Stimulated activated CD8-positive, alpha-beta memory T cell treated with anti-CD3 and anti-CD28 coated beads, Interleukin-4, amount 100 ng/mL, for 24 hours (primary cell): ENCODE results near the gene NELL1.

Source experiments
- DNase-seq: peaks from one replicate; pipeline ENCODE4 v3.0.0-alpha.2; 2020; ENCODE audit warnings: low read depth

The NELL1 gene

GRCh38 chr11:20875889-20876288 lies 206.5 kb downstream of the NELL1 start:
- DNase-seq, result no peak

DNA sequence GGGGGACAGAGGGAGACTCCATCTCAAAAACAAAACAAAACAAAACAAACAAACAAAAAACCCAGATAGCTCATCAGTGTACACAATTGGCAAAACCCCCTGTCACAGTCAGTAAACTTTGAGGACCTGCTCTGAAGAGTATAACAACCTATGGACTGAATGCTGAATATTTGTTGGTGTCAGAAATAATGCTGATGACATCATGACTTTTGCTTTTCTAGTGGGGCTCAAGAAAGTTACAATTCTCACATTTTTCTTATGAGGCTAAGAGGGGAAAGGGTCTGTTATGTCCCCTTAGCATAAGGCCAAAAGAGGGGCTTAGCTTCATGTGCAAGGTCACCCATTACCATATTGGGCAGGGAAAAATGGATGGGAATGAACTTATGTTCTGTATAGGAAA lies 207.4 kb downstream of the NELL1 start:
- no peak for DNase-seq

DNA sequence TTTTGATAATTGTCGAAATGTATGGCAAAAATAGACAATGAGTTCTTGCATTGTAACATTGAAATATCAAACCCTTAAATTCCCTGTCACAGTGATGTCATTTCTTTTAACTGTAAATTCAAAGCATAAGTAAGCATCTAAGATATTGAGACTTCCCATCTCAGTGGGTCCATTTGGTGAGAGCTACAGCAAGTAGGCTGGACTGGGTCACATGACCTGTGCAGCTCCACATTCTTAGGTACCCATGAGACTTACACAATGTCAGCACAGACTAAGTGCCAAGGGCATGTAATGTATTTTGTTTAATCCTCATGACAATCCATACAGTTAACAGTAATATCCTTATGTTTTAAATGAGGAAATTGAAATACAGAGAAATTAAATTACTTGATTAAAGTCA lies 210.7 kb downstream of the NELL1 start:
- no peak for DNase-seq

- no peak for DNase-seq
Observed at GRCh38 chr11:20881328-20882079, 212.1 kb downstream of the NELL1 start.

GRCh38 chr11:20887137-20887536 lies 217.8 kb downstream of the NELL1 start:
- DNase-seq, result no peak

GRCh38 chr11:20894296-20894695 lies 224.9 kb downstream of the NELL1 start:
- DNase-seq, result no peak

GRCh38 chr11:20909995-20910726 lies 240.8 kb downstream of the NELL1 start:
- DNase-seq, result no peak

DNA sequence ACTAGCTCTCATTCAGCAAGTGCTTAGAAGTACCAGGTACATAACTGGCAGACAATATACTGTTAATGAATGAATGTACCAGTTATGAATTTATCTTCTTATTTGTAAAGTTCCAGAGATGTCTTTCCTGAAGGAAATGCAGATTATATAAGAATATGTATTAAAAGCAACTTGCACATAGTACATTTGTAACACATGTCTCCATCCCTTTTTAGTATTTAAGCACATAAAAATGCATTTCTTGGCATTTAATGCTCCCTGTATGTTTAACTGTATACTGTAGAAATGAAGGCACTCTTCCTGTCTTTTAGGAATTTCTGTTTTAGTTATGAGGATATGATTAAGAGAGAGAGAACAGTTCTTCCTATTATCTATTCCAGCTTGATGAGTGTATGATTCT lies 241.3 kb downstream of the NELL1 start:
- no peak for DNase-seq

DNA sequence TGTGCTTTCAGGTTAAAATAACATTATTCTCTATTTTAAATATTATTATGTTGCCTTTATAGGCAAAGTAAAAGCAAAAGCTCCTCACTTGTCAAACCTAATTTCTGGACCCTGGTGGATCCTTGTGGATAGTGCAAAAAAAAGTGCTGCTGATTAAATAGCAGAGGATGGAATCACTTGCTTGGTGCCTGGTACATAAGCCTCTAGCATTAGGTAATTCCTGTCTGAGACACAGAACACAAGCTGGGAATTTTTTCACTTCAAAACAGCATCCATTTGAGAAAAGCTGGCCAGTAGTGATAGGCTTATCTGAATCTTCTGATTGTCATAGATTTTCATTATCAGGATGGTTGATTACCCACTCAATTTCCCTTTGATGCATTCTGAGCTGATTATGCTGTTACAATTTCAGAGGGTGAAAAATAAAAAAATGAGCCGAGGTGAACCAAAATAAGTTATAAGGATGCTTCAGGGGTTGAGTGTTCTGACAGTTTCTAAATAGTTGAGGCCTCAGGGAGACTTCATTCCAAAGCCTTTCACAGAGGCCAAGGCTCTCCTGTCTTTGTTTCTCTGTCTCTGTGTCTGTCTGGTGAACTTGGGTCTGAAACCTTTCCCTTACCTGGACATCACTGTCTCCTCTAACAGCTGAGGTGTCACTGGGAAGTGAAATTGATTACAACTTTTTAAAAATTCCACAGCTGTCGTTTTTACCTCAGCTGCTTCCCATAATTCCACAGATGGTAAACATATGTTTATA lies 242.9 kb downstream of the NELL1 start:
- no peak for DNase-seq

DNA sequence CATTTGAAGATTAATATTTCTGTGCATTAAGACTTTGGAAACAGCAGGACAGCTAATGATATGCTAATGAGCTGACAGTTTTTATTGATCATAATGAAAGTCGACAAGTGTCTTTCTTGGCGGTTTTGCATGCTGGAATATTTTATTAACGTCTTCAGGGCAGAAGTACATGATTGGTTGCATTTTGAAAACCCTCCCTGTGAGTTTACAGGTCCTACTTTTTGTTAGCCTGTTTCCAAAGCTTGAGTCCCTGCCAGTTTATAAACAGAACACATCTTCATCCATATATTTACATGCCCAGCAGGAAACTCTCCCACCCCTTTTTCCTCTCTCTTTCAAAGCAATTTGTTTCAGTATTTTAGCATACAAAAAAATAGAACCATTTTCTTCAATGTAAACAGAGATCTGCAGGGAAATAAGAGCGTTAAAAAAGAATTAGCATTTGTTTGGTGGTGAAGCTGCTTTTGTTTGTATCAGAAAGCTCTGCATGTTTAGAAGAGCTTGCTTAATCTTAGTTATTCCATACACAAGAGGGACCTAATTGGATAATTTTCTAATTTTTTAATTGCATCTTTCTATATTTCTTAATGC lies 243.6 kb downstream of the NELL1 start:
- DNase-seq, result no peak

- no peak for DNase-seq
Observed at GRCh38 chr11:20917306-20917705, 247.9 kb downstream of the NELL1 start.

DNA sequence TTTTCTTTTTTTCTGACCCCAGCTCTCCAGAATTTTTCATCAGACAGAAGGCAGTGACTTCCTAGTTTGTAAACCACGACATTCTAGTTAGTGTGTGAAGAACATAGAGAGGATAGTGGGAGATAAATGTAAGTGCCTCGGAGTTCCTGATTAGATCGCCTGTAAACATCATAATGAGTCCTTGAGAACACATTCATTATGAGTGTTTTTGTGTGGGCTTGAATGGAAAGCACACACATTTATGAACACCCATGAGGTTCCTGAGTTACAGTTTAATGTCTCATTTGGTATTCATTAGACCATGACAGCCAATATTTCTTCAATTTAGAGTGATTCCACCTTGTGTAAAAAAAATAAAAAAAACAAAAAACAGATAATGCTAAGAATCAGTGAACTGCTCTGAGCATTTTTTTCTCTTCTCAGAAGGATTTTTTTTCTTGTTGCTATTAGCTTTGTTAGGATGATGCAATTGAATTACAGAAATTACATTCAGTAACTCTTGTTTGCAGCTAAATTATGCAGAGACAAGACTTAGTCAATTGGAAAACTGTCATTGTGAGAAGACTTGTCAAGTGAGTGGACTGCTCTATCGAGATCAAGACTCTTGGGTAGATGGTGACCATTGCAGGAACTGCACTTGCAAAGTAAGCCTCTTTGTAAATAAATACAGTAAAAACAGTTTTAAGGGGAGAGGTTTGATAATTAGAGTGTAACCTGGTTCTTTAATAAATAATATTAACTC lies 257.6 kb downstream of the NELL1 start:
- no peak for DNase-seq

- no peak for DNase-seq
Observed at GRCh38 chr11:20931029-20931428, 261.6 kb downstream of the NELL1 start.

- DNase-seq, result no peak
Observed at GRCh38 chr11:20933086-20933485, 263.7 kb downstream of the NELL1 start.

DNA sequence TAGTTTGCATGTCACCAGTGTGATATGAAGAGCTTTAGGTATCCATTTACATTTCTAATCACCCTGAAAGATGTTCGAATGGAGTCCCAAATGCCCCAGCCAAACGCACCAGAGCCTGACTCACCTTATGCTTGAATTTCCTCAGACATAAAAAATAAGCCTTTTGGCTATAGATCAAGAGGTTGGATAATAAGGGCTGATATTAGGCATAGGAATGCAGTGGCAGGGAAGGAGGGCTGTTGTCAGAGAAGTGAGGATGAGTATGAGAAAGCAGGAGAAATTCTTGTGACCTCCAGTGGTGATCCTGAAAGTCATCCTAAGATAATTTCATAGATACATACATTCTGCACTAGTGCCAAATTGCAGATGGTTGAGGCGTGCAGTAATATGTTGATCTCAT lies 264.6 kb downstream of the NELL1 start:
- DNase-seq, result no peak

GRCh38 chr11:20934516-20934915 lies 265.1 kb downstream of the NELL1 start:
- DNase-seq, result no peak

GRCh38 chr11:20937826-20938225 lies 268.4 kb downstream of the NELL1 start:
- DNase-seq, result no peak

DNA sequence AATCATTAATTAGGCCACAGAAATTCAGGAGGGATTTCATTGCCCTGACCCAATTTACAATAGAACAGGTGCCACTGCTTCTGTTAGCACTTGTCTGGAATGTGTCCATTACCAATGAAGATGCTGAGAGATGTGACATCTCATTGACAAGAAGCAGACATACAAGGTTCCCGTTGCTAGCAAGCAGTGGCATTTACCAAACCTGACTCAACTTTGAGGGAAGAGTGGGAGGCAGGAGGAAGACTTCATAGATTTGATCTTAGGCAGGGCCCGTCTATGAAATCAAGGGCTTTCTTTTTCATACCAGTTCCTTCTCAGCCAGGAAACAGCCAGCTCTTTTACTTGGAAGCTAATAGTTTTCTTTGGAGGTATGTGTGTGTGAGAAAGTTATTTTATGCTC lies 280.2 kb downstream of the NELL1 start:
- no peak for DNase-seq

DNA sequence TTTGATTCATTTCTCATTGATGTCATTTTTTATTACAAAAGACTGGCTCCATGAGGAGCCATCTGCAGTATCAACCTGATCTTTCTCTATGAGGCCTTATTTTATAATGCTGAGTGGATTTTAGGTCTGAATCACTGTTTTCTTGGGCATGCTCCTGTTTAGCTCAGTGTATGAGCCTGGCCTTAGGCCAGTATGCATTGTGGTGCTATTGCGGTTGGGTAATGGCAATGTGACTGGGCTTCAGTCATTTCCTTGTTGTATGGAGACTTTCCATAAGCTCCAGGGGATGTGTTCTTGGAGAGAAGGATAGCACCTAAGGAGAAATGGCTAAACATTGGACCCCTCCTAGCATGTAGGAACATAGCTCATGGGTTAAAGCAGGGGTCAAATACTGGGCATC lies 293.2 kb downstream of the NELL1 start:
- no peak for DNase-seq

GRCh38 chr11:20963596-20963995 lies 294.2 kb downstream of the NELL1 start:
- no peak for DNase-seq

GRCh38 chr11:20964985-20965384 lies 295.6 kb downstream of the NELL1 start:
- no peak for DNase-seq

DNA sequence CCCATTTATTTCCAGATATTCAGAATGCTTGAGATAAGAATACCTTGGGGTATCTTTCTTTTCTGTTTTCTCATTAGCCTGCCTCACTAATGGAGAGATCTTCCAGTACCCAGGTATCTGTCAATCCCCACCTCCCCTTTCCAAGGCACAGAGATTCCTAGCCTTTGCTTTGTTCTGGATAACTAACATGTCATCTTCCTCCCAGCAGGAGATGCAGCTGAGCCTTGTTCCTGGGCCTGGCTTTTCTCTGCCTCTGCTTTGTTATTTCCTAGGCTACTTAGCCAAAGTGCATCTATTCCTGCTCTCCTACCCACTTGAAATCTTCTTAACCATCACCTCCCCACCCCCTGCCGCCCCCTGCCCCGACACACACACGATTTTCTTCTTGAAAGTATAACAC lies 297.1 kb downstream of the NELL1 start:
- no peak for DNase-seq
